Measurements from ENCODE around the gene KLHL26.

The KLHL26 gene

DNA sequence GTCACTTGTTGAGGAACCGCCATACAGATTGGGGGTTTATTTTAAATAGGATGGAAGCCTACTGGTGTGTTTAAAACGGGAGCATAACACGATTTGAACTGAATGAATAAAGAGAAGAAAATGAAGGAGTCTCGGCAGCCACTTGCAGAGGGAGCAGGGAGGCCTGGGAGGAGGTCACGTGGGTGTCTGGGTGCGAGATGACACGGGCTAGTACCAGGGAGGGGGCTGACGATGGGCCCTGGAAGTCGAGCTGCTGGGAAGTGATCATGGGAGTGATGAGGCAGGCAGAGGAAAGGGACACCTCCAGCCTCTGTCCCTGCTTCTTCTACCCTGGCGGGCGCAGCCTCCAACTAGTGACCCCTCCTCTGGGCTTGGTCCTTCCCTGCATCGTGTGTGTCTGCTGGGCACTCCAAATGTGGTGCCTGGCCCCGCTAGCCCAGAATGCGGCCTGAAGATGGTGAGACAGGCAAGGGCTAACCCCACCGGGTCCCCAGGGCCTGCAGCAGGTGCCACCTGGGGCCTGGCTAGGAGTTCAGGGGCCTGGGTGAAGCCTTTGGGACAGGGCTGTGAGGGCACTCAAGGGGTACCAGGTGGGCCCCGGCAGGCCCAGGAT, 82.1 kb downstream of the KLHL26 start:
- H3K9ac ChIP-seq (ENCODE audit: low read depth, low read length, poor library complexity, severe bottlenecking), result no peak overlapping the region
- no peak overlapping the region for H3K4me2 ChIP-seq (ENCODE audit: low read depth, low read length, poor library complexity, severe bottlenecking)
- H3K36me3 ChIP-seq (ENCODE audit: insufficient read depth, low read length), result no peaks in the 10 kb centered on the region
- no peaks in the 10 kb centered on the region for H3K27me3 ChIP-seq (ENCODE audit: insufficient read depth, low read length, poor library complexity, severe bottlenecking)
- peaks cover 16% of the 10 kb centered on the region for H3K4me1 ChIP-seq (ENCODE audit: insufficient read depth, low read length, poor library complexity, severe bottlenecking)
- no peak overlapping the region for H3K4me3 ChIP-seq (ENCODE audit: low read length, poor library complexity, severe bottlenecking)
- H3K9me3 ChIP-seq (ENCODE audit: insufficient read depth, low read depth, low read length), result no peaks in the 10 kb centered on the region
- H3K79me2 ChIP-seq (ENCODE audit: insufficient read depth, low read length), result peaks cover 14% of the 10 kb centered on the region; the same call in 1 of the 2 replicates
- no peak overlapping the region for H2AFZ ChIP-seq (ENCODE audit: low read length)
- TF ChIP-seq, protein P1, sequence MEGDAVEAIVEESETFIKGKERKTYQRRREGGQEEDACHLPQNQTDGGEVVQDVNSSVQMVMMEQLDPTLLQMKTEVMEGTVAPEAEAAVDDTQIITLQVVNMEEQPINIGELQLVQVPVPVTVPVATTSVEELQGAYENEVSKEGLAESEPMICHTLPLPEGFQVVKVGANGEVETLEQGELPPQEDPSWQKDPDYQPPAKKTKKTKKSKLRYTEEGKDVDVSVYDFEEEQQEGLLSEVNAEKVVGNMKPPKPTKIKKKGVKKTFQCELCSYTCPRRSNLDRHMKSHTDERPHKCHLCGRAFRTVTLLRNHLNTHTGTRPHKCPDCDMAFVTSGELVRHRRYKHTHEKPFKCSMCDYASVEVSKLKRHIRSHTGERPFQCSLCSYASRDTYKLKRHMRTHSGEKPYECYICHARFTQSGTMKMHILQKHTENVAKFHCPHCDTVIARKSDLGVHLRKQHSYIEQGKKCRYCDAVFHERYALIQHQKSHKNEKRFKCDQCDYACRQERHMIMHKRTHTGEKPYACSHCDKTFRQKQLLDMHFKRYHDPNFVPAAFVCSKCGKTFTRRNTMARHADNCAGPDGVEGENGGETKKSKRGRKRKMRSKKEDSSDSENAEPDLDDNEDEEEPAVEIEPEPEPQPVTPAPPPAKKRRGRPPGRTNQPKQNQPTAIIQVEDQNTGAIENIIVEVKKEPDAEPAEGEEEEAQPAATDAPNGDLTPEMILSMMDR (conservative IDR thresholded peaks at IDR 0.05; ENCODE audit: low read length), result no peak
- no peak for TF ChIP-seq EZH2phosphoT487 (IDR thresholded peaks at IDR 0.05; ENCODE audit: borderline replicate concordance)
- H4K20me1 ChIP-seq (ENCODE audit: insufficient read depth, low read length, poor library complexity, severe bottlenecking), result no peaks in the 10 kb centered on the region
- H3F3A ChIP-seq (ENCODE audit: low read depth), result no peaks in the 10 kb centered on the region
- H3K9me2 ChIP-seq (replicated peaks; ENCODE audit: low read depth, low read length), result no peaks in the 10 kb centered on the region

DNA sequence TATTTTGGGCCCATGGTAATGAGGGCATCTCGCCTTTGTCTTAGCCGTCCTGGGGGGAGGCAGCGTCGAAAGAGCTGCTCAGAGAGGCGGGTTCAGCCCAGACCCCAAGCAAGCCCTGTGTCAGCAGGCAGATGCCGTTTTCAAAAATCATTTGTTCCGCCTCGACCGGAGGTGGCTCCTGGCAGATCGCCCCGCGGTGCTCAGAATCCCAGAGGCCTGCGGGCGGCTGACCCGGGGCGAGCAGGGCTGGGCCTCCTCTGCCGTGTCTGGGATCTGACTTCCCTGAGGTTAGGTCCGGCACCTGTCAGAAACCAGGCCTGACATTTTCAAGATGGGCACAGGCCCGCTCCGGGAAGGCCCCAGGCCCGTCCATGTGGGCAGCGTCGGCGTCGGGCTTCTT, 82.7 kb downstream of the KLHL26 start:
- Histone ChIP-seq H3K4me3 (ENCODE audit: low read length, poor library complexity, severe bottlenecking) (no peak overlapping the region), H3K4me1 (ENCODE audit: insufficient read depth, low read length, poor library complexity, severe bottlenecking) (peaks cover 16% of the 10 kb centered on the region), H3K9me3 (ENCODE audit: insufficient read depth, low read depth, low read length) (no peaks in the 10 kb centered on the region), H3K27me3 (ENCODE audit: insufficient read depth, low read length, poor library complexity, severe bottlenecking) (no peaks in the 10 kb centered on the region), H4K20me1 (ENCODE audit: insufficient read depth, low read length, poor library complexity, severe bottlenecking) (no peaks in the 10 kb centered on the region), H2AFZ (ENCODE audit: low read length) (no peak overlapping the region), H3K9ac (ENCODE audit: low read depth, low read length, poor library complexity, severe bottlenecking) (no peak overlapping the region), H3K79me2 (ENCODE audit: insufficient read depth, low read length) (peaks cover 14% of the 10 kb centered on the region; the same call in 1 of the 2 replicates), H3K4me2 (ENCODE audit: low read depth, low read length, poor library complexity, severe bottlenecking) (no peak overlapping the region), H3K36me3 (ENCODE audit: insufficient read depth, low read length) (no peaks in the 10 kb centered on the region), H3K9me2 (replicated peaks; ENCODE audit: low read depth, low read length) (no peaks in the 10 kb centered on the region), H3F3A (ENCODE audit: low read depth) (no peaks in the 10 kb centered on the region)
- TF ChIP-seq EZH2phosphoT487 (IDR thresholded peaks at IDR 0.05; ENCODE audit: borderline replicate concordance), result no peak
- TF ChIP-seq, protein P1 (conservative IDR thresholded peaks at IDR 0.05; ENCODE audit: low read length), result no peak

Measured in Loucy (cell line).